H1 (cell line): Measurements from ENCODE around the gene ARHGAP10. TPM values are rescaled to one million over a fixed set of nuclear protein-coding genes. Genes with fewer than 3 reads are reported as not detected.

Source experiments
- CBX5 ChIP-seq: fragments of 300-800, 300-1000 bp; sonication (generic); IDR thresholded peaks from 2 replicates; pipeline ENCODE4 v1.7.1; 2016; ENCODE audit warnings: antibody characterized with exemption, low read length, low read depth
- CHD7 ChIP-seq: fragments of 300-600 bp; sonication (generic); IDR thresholded peaks from 2 replicates; pipeline ENCODE4 v1.7.1; 2012; ENCODE audit warnings: low read length, moderate library complexity, mild to moderate bottlenecking, inconsistent platforms; ENCODE audit not compliant: insufficient replicate concordance
- GABPA ChIP-seq: IDR thresholded peaks from 2 replicates; pipeline ENCODE4 v1.6.1; 2011; ENCODE audit warnings: mild to moderate bottlenecking, low read length, moderate library complexity, borderline replicate concordance; ENCODE audit not compliant: insufficient read depth
- SP4 ChIP-seq: IDR thresholded peaks from 2 replicates; pipeline ENCODE4 v1.6.1; 2012; ENCODE audit warnings: low read length, inconsistent platforms
- polyA plus RNA-seq, 7 experiments: library from polyadenylated mRNA; depleted of rRNA in 3 of 7; stranded (reverse) in 5 of 7; unstranded in 2 of 7; fragments of >200 nt in 5 of 7; fragments of 200-250 nt in 2 of 7; gene quantifications; 1 replicate in 5 of 7; 2 replicates in 1 of 7; 4 replicates in 1 of 7; pipeline versions ENCODE4 v1.2.1 to v1.2.3, GENCODE V29; 2011 to 2013; ENCODE audit warnings: missing spikeins in 2 of 7, mixed read lengths in 2 of 7
- total RNA-seq: library from RNA; stranded (reverse); fragmentation: NEBNext Ultra II Directional; extraction: Animal tissue kit (Norgen Biotek cat#: 25700); gene quantifications from 2 replicates; pipeline ENCODE4 v1.2.1, GENCODE V29; 2021

ARHGAP10 gene
- total and polyA plus RNA-seq, 2 of the 8 experiments (the other 6 are each of a cell fraction or from before 2014, with no cell fraction given) = 3.7 to 6.1 TPM

GRCh38 chr4:147755561-147756295 is 23.8 kb downstream of the ARHGAP10 start (continued):
- TF ChIP-seq CHD7 = no peak
- TF ChIP-seq CBX5 = no peak
- TF ChIP-seq SP4 = no peak
- no peak for TF ChIP-seq GABPA
